ENCODE measurements around the gene ITPR3. TPM values are rescaled to one million over a fixed set of nuclear protein-coding genes. Genes with fewer than 3 reads are reported as not detected.
A peak's percentile ranks its signal among the peaks of the same experiment; 100 is the strongest.

The ITPR3 gene
- total and polyA plus RNA-seq, 4 donors = 6.0 to 11.9 (median 8.7) TPM

- H3K27me3 ChIP-seq (ENCODE audit: control insufficient read depth, insufficient read depth, low read length) = no peaks in the 10 kb centered on the region
- no peak overlapping the region for H3K4me3 ChIP-seq (ENCODE audit: low read depth, low read length)
- WGBS (ENCODE audit: insufficient coverage) = 92% methylated on average over 2 of the region's 7 CpGs
- DNase-seq (ENCODE audit: low read depth in 4 of 6, low spot score in 6 of 6) = no peak
- no peaks in the 10 kb centered on the region for H3K36me3 ChIP-seq (ENCODE audit: control insufficient read depth, insufficient read depth, low read length)
- H3K4me1 ChIP-seq (ENCODE audit: control insufficient read depth, insufficient read depth, low read length) = peaks cover 41% of the 10 kb centered on the region
- no peak overlapping the region for H3K27ac ChIP-seq (ENCODE audit: low read depth, low read length)
- H3K9me3 ChIP-seq (ENCODE audit: control insufficient read depth, insufficient read depth, low read length) = no peaks in the 10 kb centered on the region
Observed at GRCh38 chr6:33725891-33726673, 105.0 kb downstream of the ITPR3 start.

- Histone ChIP-seq H3K9me3 (ENCODE audit: control insufficient read depth, insufficient read depth, low read length) (no peaks in the 10 kb centered on the region), H3K4me1 (ENCODE audit: control insufficient read depth, insufficient read depth, low read length) (peaks cover 45% of the 10 kb centered on the region), H3K36me3 (ENCODE audit: control insufficient read depth, insufficient read depth, low read length) (no peaks in the 10 kb centered on the region), H3K27ac (ENCODE audit: low read depth, low read length) (no peak overlapping the region), H3K4me3 (ENCODE audit: low read depth, low read length) (no peak overlapping the region), H3K27me3 (ENCODE audit: control insufficient read depth, insufficient read depth, low read length) (no peaks in the 10 kb centered on the region)
- no peak for DNase-seq (ENCODE audit: low read depth in 4 of 6, low spot score in 6 of 6)
- WGBS (ENCODE audit: insufficient coverage) = 94% methylated on average over 12 of the region's 15 CpGs
Observed at GRCh38 chr6:33726696-33727095, 105.6 kb downstream of the ITPR3 start.

- no peak overlapping the region for H3K4me3 ChIP-seq (ENCODE audit: low read depth, low read length)
- H3K9me3 ChIP-seq (ENCODE audit: control insufficient read depth, insufficient read depth, low read length) = no peaks in the 10 kb centered on the region
- H3K27me3 ChIP-seq (ENCODE audit: control insufficient read depth, insufficient read depth, low read length) = no peaks in the 10 kb centered on the region
- WGBS (ENCODE audit: insufficient coverage) = 71% methylated on average over 6 of the region's 7 CpGs
- peaks cover 45% of the 10 kb centered on the region for H3K4me1 ChIP-seq (ENCODE audit: control insufficient read depth, insufficient read depth, low read length)
- DNase-seq (ENCODE audit: low read depth in 4 of 6, low spot score in 6 of 6) = no peak
- H3K36me3 ChIP-seq (ENCODE audit: control insufficient read depth, insufficient read depth, low read length) = no peaks in the 10 kb centered on the region
- H3K27ac ChIP-seq (ENCODE audit: low read depth, low read length) = no peak overlapping the region
Observed at GRCh38 chr6:33727126-33727525, 106.0 kb downstream of the ITPR3 start.

GRCh38 chr6:33727932-33728331 lies 106.8 kb downstream of the ITPR3 start:
- DNase-seq (ENCODE audit: low read depth in 4 of 6, low spot score in 6 of 6) = no peak

GRCh38 chr6:33728438-33728837 lies 107.3 kb downstream of the ITPR3 start:
- Histone ChIP-seq H3K4me1 (ENCODE audit: control insufficient read depth, insufficient read depth, low read length) (peaks cover 52% of the 10 kb centered on the region), H3K27me3 (ENCODE audit: control insufficient read depth, insufficient read depth, low read length) (no peaks in the 10 kb centered on the region), H3K27ac (ENCODE audit: low read depth, low read length) (no peak overlapping the region), H3K9me3 (ENCODE audit: control insufficient read depth, insufficient read depth, low read length) (no peaks in the 10 kb centered on the region), H3K36me3 (ENCODE audit: control insufficient read depth, insufficient read depth, low read length) (no peaks in the 10 kb centered on the region), H3K4me3 (ENCODE audit: low read depth, low read length) (no peak overlapping the region)
- DNase-seq (ENCODE audit: low read depth in 4 of 6, low spot score in 6 of 6) = no peak
- 91% methylated on average over 11 of the region's 11 CpGs for WGBS (ENCODE audit: insufficient coverage)

More at GRCh38 chr6:33727932-33728331, 106.8 kb downstream of the ITPR3 start:
- Histone ChIP-seq H3K27me3 (ENCODE audit: control insufficient read depth, insufficient read depth, low read length) (no peaks in the 10 kb centered on the region), H3K36me3 (ENCODE audit: control insufficient read depth, insufficient read depth, low read length) (no peaks in the 10 kb centered on the region), H3K9me3 (ENCODE audit: control insufficient read depth, insufficient read depth, low read length) (no peaks in the 10 kb centered on the region), H3K27ac (ENCODE audit: low read depth, low read length) (no peak overlapping the region), H3K4me3 (ENCODE audit: low read depth, low read length) (no peak overlapping the region), H3K4me1 (ENCODE audit: control insufficient read depth, insufficient read depth, low read length) (peaks cover 48% of the 10 kb centered on the region)
- WGBS (ENCODE audit: insufficient coverage) = 85% methylated on average over 11 of the region's 11 CpGs

- H3K4me3 ChIP-seq (ENCODE audit: low read depth, low read length) = no peak overlapping the region
- H3K27ac ChIP-seq (ENCODE audit: low read depth, low read length) = no peak overlapping the region
- H3K9me3 ChIP-seq (ENCODE audit: control insufficient read depth, insufficient read depth, low read length) = no peaks in the 10 kb centered on the region
- no peak for DNase-seq (ENCODE audit: low read depth in 4 of 6, low spot score in 6 of 6)
- no peaks in the 10 kb centered on the region for H3K27me3 ChIP-seq (ENCODE audit: control insufficient read depth, insufficient read depth, low read length)
- H3K4me1 ChIP-seq (ENCODE audit: control insufficient read depth, insufficient read depth, low read length) = peaks cover 46% of the 10 kb centered on the region
- 100% methylated on average over 1 of the region's 6 CpGs for WGBS (ENCODE audit: insufficient coverage)
- H3K36me3 ChIP-seq (ENCODE audit: control insufficient read depth, insufficient read depth, low read length) = no peaks in the 10 kb centered on the region
Observed at GRCh38 chr6:33729059-33729458, 107.9 kb downstream of the ITPR3 start.

- WGBS (ENCODE audit: insufficient coverage) = 74% methylated on average over 8 of the region's 10 CpGs
- Histone ChIP-seq H3K27me3 (ENCODE audit: control insufficient read depth, insufficient read depth, low read length) (no peaks in the 10 kb centered on the region), H3K4me3 (ENCODE audit: low read depth, low read length) (no peak overlapping the region), H3K4me1 (ENCODE audit: control insufficient read depth, insufficient read depth, low read length) (peaks cover 42% of the 10 kb centered on the region), H3K9me3 (ENCODE audit: control insufficient read depth, insufficient read depth, low read length) (no peaks in the 10 kb centered on the region), H3K27ac (ENCODE audit: low read depth, low read length) (no peak overlapping the region), H3K36me3 (ENCODE audit: control insufficient read depth, insufficient read depth, low read length) (no peaks in the 10 kb centered on the region)
- no peak for DNase-seq (ENCODE audit: low read depth in 4 of 6, low spot score in 6 of 6)
Observed at GRCh38 chr6:33730611-33731010, 109.5 kb downstream of the ITPR3 start.

GRCh38 chr6:33731035-33731434 lies 109.9 kb downstream of the ITPR3 start:
- Histone ChIP-seq H3K4me1 (ENCODE audit: control insufficient read depth, insufficient read depth, low read length) (peaks cover 41% of the 10 kb centered on the region), H3K27ac (ENCODE audit: low read depth, low read length) (no peak overlapping the region), H3K27me3 (ENCODE audit: control insufficient read depth, insufficient read depth, low read length) (no peaks in the 10 kb centered on the region), H3K4me3 (ENCODE audit: low read depth, low read length) (no peak overlapping the region), H3K36me3 (ENCODE audit: control insufficient read depth, insufficient read depth, low read length) (no peaks in the 10 kb centered on the region), H3K9me3 (ENCODE audit: control insufficient read depth, insufficient read depth, low read length) (no peaks in the 10 kb centered on the region)
- WGBS (ENCODE audit: insufficient coverage) = 78% methylated on average over 7 of the region's 7 CpGs
- DNase-seq (ENCODE audit: low read depth in 4 of 6, low spot score in 6 of 6) = no peak

GRCh38 chr6:33731751-33732282 lies 110.7 kb downstream of the ITPR3 start:
- peaks cover 35% of the 10 kb centered on the region for H3K4me1 ChIP-seq (ENCODE audit: control insufficient read depth, insufficient read depth, low read length)
- no peaks in the 10 kb centered on the region for H3K9me3 ChIP-seq (ENCODE audit: control insufficient read depth, insufficient read depth, low read length)
- H3K27me3 ChIP-seq (ENCODE audit: control insufficient read depth, insufficient read depth, low read length) = no peaks in the 10 kb centered on the region
- peak in 1 of 6 donors; percentile 17 for DNase-seq (ENCODE audit: low read depth in 4 of 6, low spot score in 6 of 6)
- no peak overlapping the region for H3K4me3 ChIP-seq (ENCODE audit: low read depth, low read length)
- WGBS (ENCODE audit: insufficient coverage) = 83% methylated on average over 7 of the region's 9 CpGs
- no peak overlapping the region for H3K27ac ChIP-seq (ENCODE audit: low read depth, low read length)
- no peaks in the 10 kb centered on the region for H3K36me3 ChIP-seq (ENCODE audit: control insufficient read depth, insufficient read depth, low read length)

- H3K36me3 ChIP-seq (ENCODE audit: control insufficient read depth, insufficient read depth, low read length) = no peaks in the 10 kb centered on the region
- H3K27me3 ChIP-seq (ENCODE audit: control insufficient read depth, insufficient read depth, low read length) = no peaks in the 10 kb centered on the region
- no peak overlapping the region for H3K27ac ChIP-seq (ENCODE audit: low read depth, low read length)
- H3K9me3 ChIP-seq (ENCODE audit: control insufficient read depth, insufficient read depth, low read length) = no peaks in the 10 kb centered on the region
- 85% methylated on average over 6 of the region's 6 CpGs for WGBS (ENCODE audit: insufficient coverage)
- H3K4me1 ChIP-seq (ENCODE audit: control insufficient read depth, insufficient read depth, low read length) = peaks cover 35% of the 10 kb centered on the region
- no peak overlapping the region for H3K4me3 ChIP-seq (ENCODE audit: low read depth, low read length)
- no peak for DNase-seq (ENCODE audit: low read depth in 4 of 6, low spot score in 6 of 6)
Observed at GRCh38 chr6:33732385-33732784, 111.3 kb downstream of the ITPR3 start.
